ENCODE data around the gene CCDC27.

CCDC27 gene

GRCh38 chr1:3817138-3817740 is 65.0 kb downstream of the CCDC27 start:
- no peak for DNase-seq (ENCODE audit: low read depth in 2 of 2, low spot score in 1 of 2)

DNA sequence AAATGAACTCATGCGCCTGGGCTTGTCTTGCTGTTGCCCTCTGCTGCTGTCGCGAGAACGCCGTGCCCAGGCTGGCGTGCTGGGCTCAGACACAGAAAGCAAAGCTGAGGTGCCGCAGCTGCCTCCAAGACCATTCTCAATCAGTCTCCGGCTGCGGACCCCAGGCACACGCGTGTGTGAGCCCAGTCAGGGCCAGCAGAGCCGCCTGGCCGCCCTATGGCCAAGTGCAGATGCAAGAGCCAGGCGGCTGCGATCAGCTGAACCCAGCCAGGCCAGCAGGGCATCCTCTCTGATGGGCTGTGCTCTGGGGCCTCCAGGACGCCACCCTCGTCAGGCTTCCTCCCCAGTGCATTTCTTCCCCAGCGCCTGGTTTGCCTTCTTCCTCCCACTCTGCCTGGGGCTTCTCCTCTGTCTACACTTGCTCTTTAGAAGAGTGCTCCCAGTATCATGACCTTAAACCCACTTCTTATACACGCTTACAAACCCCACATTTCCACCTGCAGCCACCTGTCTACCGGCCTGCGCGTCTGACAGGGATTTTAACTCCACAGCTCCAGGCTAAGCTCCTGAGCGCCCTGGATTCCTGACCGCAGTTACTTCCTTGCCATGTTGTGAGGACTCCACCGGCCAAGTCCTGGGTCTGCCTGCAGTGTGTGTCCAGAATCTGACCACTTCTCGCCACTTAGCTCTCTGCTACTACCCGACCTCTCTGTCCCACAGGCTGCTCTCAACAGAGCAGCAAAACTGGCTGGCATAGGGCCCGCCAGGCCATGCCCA is 65.8 kb downstream of the CCDC27 start:
- no peak for DNase-seq (ENCODE audit: low read depth in 2 of 2, low spot score in 1 of 2)

GRCh38 chr1:3819771-3820200 is 67.5 kb downstream of the CCDC27 start:
- no peak for DNase-seq (ENCODE audit: low read depth in 2 of 2, low spot score in 1 of 2)

- DNase-seq (ENCODE audit: low read depth in 2 of 2, low spot score in 1 of 2) = no peak
Measured at GRCh38 chr1:3820316-3820715, 68.1 kb downstream of the CCDC27 start.

DNA sequence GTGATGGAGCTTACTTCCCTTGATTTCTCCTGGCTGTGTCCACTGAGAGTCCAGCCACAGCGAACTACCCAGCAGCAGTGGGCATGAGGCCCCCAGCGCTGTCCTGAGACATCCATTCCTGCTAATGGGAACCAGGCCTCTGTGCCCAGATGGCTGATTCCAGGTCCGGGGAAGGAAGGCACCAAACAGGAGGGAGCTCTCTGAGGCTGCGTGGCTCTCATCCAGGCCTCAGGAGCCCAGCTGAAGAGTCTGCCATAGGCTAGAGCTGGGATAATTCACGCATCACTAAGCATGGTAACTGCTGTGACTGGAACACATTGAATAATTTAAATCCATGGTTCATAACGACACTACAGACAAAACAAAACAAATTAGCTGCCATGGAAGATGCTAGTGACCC is 68.8 kb downstream of the CCDC27 start:
- DNase-seq (ENCODE audit: low read depth in 2 of 2, low spot score in 1 of 2) = no peak

Measured in stimulated activated CD8-positive, alpha-beta memory T cell treated with anti-CD3 and anti-CD28 coated beads, Interleukin-4, amount 100 ng/mL, for 4 hours (primary cell).